Measurements from ENCODE around the gene ERVW-1.
"Not testable (repeated sequence)": the region's sequence is repeated elsewhere in the genome, so short reads cannot be mapped to it uniquely, and the experiment has no call there.

Gene ERVW-1

GRCh38 chr7:92477681-92478080 lies at the start of gene ERVW-1:
TSS of gene ERVW-1 (minus strand) at chr7:92477946. CDS start at chr7:92470381, 7,565 bp downstream.
- not testable (repeated sequence) for H3K4me1 ChIP-seq (ENCODE audit: control insufficient read depth, insufficient read depth, low read length); H3K27ac ChIP-seq (ENCODE audit: low read length); H3K9ac ChIP-seq (ENCODE audit: low read length in 2 of 2); H3K9me3 ChIP-seq (ENCODE audit: control insufficient read depth in 2 of 2, low read length in 2 of 2); H3K27me3 ChIP-seq (ENCODE audit: control insufficient read depth in 1 of 2, insufficient read depth in 2 of 2, low read length in 2 of 2); H3K36me3 ChIP-seq (ENCODE audit: control insufficient read depth in 2 of 2, insufficient read depth in 2 of 2, low read length in 2 of 2); H3K4me3 ChIP-seq (ENCODE audit: low read length in 2 of 2)

GRCh38 chr7:92523110-92523509 lies 45.4 kb upstream of the ERVW-1 start:
- no peak overlapping the region for H3K9ac ChIP-seq (ENCODE audit: low read length in 2 of 2)
- no peak overlapping the region for H3K27ac ChIP-seq (ENCODE audit: low read length)
- peaks cover 0 to 6% of the 10 kb centered on the region in 2 donors for H3K36me3 ChIP-seq (ENCODE audit: control insufficient read depth in 2 of 2, insufficient read depth in 2 of 2, low read length in 2 of 2)
- no peaks in the 10 kb centered on the region for H3K9me3 ChIP-seq (ENCODE audit: control insufficient read depth in 2 of 2, low read length in 2 of 2)
- no peaks in the 10 kb centered on the region for H3K27me3 ChIP-seq (ENCODE audit: control insufficient read depth in 1 of 2, insufficient read depth in 2 of 2, low read length in 2 of 2)
- peaks cover 7% of the 10 kb centered on the region for H3K4me1 ChIP-seq (ENCODE audit: control insufficient read depth, insufficient read depth, low read length)
- H3K4me3 ChIP-seq (ENCODE audit: low read length in 2 of 2): no peak overlapping the region

GRCh38 chr7:92520024-92520423 lies 42.3 kb upstream of the ERVW-1 start:
- H3K4me1 ChIP-seq (ENCODE audit: control insufficient read depth, insufficient read depth, low read length): no peaks in the 10 kb centered on the region
- H3K9me3 ChIP-seq (ENCODE audit: control insufficient read depth in 2 of 2, low read length in 2 of 2): no peaks in the 10 kb centered on the region
- no peak overlapping the region for H3K27ac ChIP-seq (ENCODE audit: low read length)
- no peak overlapping the region for H3K9ac ChIP-seq (ENCODE audit: low read length in 2 of 2)
- peaks cover 11 to 16% of the 10 kb centered on the region in 2 donors for H3K36me3 ChIP-seq (ENCODE audit: control insufficient read depth in 2 of 2, insufficient read depth in 2 of 2, low read length in 2 of 2)
- H3K4me3 ChIP-seq (ENCODE audit: low read length in 2 of 2): no peak overlapping the region
- H3K27me3 ChIP-seq (ENCODE audit: control insufficient read depth in 1 of 2, insufficient read depth in 2 of 2, low read length in 2 of 2): no peaks in the 10 kb centered on the region

- Histone ChIP-seq H3K9ac (ENCODE audit: low read length in 2 of 2) (no peak overlapping the region), H3K9me3 (ENCODE audit: control insufficient read depth in 2 of 2, low read length in 2 of 2) (no peaks in the 10 kb centered on the region), H3K4me3 (ENCODE audit: low read length in 2 of 2) (no peak overlapping the region), H3K27me3 (ENCODE audit: control insufficient read depth in 1 of 2, insufficient read depth in 2 of 2, low read length in 2 of 2) (no peaks in the 10 kb centered on the region), H3K27ac (ENCODE audit: low read length) (no peak overlapping the region), H3K4me1 (ENCODE audit: control insufficient read depth, insufficient read depth, low read length) (no peaks in the 10 kb centered on the region), H3K36me3 (ENCODE audit: control insufficient read depth in 2 of 2, insufficient read depth in 2 of 2, low read length in 2 of 2) (peaks cover 13 to 16% of the 10 kb centered on the region in 2 donors)
Observed at GRCh38 chr7:92517631-92518030, 39.9 kb upstream of the ERVW-1 start.

GRCh38 chr7:92513167-92513902 lies 35.6 kb upstream of the ERVW-1 start:
- no peaks in the 10 kb centered on the region for H3K4me1 ChIP-seq (ENCODE audit: control insufficient read depth, insufficient read depth, low read length)
- H3K4me3 ChIP-seq (ENCODE audit: low read length in 2 of 2): no peak overlapping the region
- H3K36me3 ChIP-seq (ENCODE audit: control insufficient read depth in 2 of 2, insufficient read depth in 2 of 2, low read length in 2 of 2): peaks cover 13 to 16% of the 10 kb centered on the region in 2 donors
- no peak overlapping the region for H3K27ac ChIP-seq (ENCODE audit: low read length)
- no peaks in the 10 kb centered on the region for H3K27me3 ChIP-seq (ENCODE audit: control insufficient read depth in 1 of 2, insufficient read depth in 2 of 2, low read length in 2 of 2)
- H3K9me3 ChIP-seq (ENCODE audit: control insufficient read depth in 2 of 2, low read length in 2 of 2): no peaks in the 10 kb centered on the region
- no peak overlapping the region for H3K9ac ChIP-seq (ENCODE audit: low read length in 2 of 2)

GRCh38 chr7:92508946-92509345 lies 31.2 kb upstream of the ERVW-1 start:
- Histone ChIP-seq H3K27me3 (ENCODE audit: control insufficient read depth in 1 of 2, insufficient read depth in 2 of 2, low read length in 2 of 2) (no peaks in the 10 kb centered on the region), H3K9ac (ENCODE audit: low read length in 2 of 2) (no peak overlapping the region), H3K9me3 (ENCODE audit: control insufficient read depth in 2 of 2, low read length in 2 of 2) (no peaks in the 10 kb centered on the region), H3K4me3 (ENCODE audit: low read length in 2 of 2) (no peak overlapping the region), H3K27ac (ENCODE audit: low read length) (no peak overlapping the region), H3K4me1 (ENCODE audit: control insufficient read depth, insufficient read depth, low read length) (no peaks in the 10 kb centered on the region), H3K36me3 (ENCODE audit: control insufficient read depth in 2 of 2, insufficient read depth in 2 of 2, low read length in 2 of 2) (peaks cover 10 to 23% of the 10 kb centered on the region in 2 donors)

- Histone ChIP-seq H3K36me3 (ENCODE audit: control insufficient read depth in 2 of 2, insufficient read depth in 2 of 2, low read length in 2 of 2) (peaks cover 10 to 28% of the 10 kb centered on the region in 2 donors), H3K9ac (ENCODE audit: low read length in 2 of 2) (no peak overlapping the region), H3K27ac (ENCODE audit: low read length) (no peak overlapping the region), H3K9me3 (ENCODE audit: control insufficient read depth in 2 of 2, low read length in 2 of 2) (no peaks in the 10 kb centered on the region), H3K4me3 (ENCODE audit: low read length in 2 of 2) (no peak overlapping the region), H3K4me1 (ENCODE audit: control insufficient read depth, insufficient read depth, low read length) (no peaks in the 10 kb centered on the region), H3K27me3 (ENCODE audit: control insufficient read depth in 1 of 2, insufficient read depth in 2 of 2, low read length in 2 of 2) (no peaks in the 10 kb centered on the region)
Observed at GRCh38 chr7:92506363-92506762, 28.6 kb upstream of the ERVW-1 start.

- H3K36me3 ChIP-seq (ENCODE audit: control insufficient read depth in 2 of 2, insufficient read depth in 2 of 2, low read length in 2 of 2): peaks cover 22 to 41% of the 10 kb centered on the region in 2 donors
- H3K27ac ChIP-seq (ENCODE audit: low read length): no peak overlapping the region
- no peak overlapping the region for H3K9ac ChIP-seq (ENCODE audit: low read length in 2 of 2)
- H3K4me1 ChIP-seq (ENCODE audit: control insufficient read depth, insufficient read depth, low read length): no peaks in the 10 kb centered on the region
- H3K4me3 ChIP-seq (ENCODE audit: low read length in 2 of 2): no peak overlapping the region
- H3K9me3 ChIP-seq (ENCODE audit: control insufficient read depth in 2 of 2, low read length in 2 of 2): no peaks in the 10 kb centered on the region
- no peaks in the 10 kb centered on the region for H3K27me3 ChIP-seq (ENCODE audit: control insufficient read depth in 1 of 2, insufficient read depth in 2 of 2, low read length in 2 of 2)
Observed at GRCh38 chr7:92504563-92504962, 26.8 kb upstream of the ERVW-1 start.

GRCh38 chr7:92503767-92504166 lies 26.0 kb upstream of the ERVW-1 start:
- no peak overlapping the region for H3K4me3 ChIP-seq (ENCODE audit: low read length in 2 of 2)
- H3K9ac ChIP-seq (ENCODE audit: low read length in 2 of 2): no peak overlapping the region
- peaks cover 30 to 44% of the 10 kb centered on the region in 2 donors for H3K36me3 ChIP-seq (ENCODE audit: control insufficient read depth in 2 of 2, insufficient read depth in 2 of 2, low read length in 2 of 2)
- H3K4me1 ChIP-seq (ENCODE audit: control insufficient read depth, insufficient read depth, low read length): no peaks in the 10 kb centered on the region
- no peak overlapping the region for H3K27ac ChIP-seq (ENCODE audit: low read length)
- no peaks in the 10 kb centered on the region for H3K9me3 ChIP-seq (ENCODE audit: control insufficient read depth in 2 of 2, low read length in 2 of 2)
- H3K27me3 ChIP-seq (ENCODE audit: control insufficient read depth in 1 of 2, insufficient read depth in 2 of 2, low read length in 2 of 2): no peaks in the 10 kb centered on the region

- H3K9me3 ChIP-seq (ENCODE audit: control insufficient read depth in 2 of 2, low read length in 2 of 2): no peaks in the 10 kb centered on the region
- no peak overlapping the region for H3K4me3 ChIP-seq (ENCODE audit: low read length in 2 of 2)
- no peaks in the 10 kb centered on the region for H3K27me3 ChIP-seq (ENCODE audit: control insufficient read depth in 1 of 2, insufficient read depth in 2 of 2, low read length in 2 of 2)
- H3K4me1 ChIP-seq (ENCODE audit: control insufficient read depth, insufficient read depth, low read length): no peaks in the 10 kb centered on the region
- peaks cover 37% of the 10 kb centered on the region in 2 donors for H3K36me3 ChIP-seq (ENCODE audit: control insufficient read depth in 2 of 2, insufficient read depth in 2 of 2, low read length in 2 of 2)
- no peak overlapping the region for H3K9ac ChIP-seq (ENCODE audit: low read length in 2 of 2)
- no peak overlapping the region for H3K27ac ChIP-seq (ENCODE audit: low read length)
Observed at GRCh38 chr7:92498557-92498956, 20.8 kb upstream of the ERVW-1 start.

- Histone ChIP-seq H3K27me3 (ENCODE audit: control insufficient read depth in 1 of 2, insufficient read depth in 2 of 2, low read length in 2 of 2) (no peaks in the 10 kb centered on the region), H3K9me3 (ENCODE audit: control insufficient read depth in 2 of 2, low read length in 2 of 2) (no peaks in the 10 kb centered on the region), H3K4me1 (ENCODE audit: control insufficient read depth, insufficient read depth, low read length) (no peaks in the 10 kb centered on the region), H3K9ac (ENCODE audit: low read length in 2 of 2) (no peak overlapping the region), H3K27ac (ENCODE audit: low read length) (no peak overlapping the region), H3K36me3 (ENCODE audit: control insufficient read depth in 2 of 2, insufficient read depth in 2 of 2, low read length in 2 of 2) (peaks cover 42 to 44% of the 10 kb centered on the region in 2 donors), H3K4me3 (ENCODE audit: low read length in 2 of 2) (no peak overlapping the region)
Observed at GRCh38 chr7:92496876-92497275, 19.1 kb upstream of the ERVW-1 start.

Measured in stomach smooth muscle (tissue), 2 donors.